Right lung (tissue), 5 donors: ENCODE measurements around the gene NPAS3. TPM values are rescaled to one million over a fixed set of nuclear protein-coding genes. Genes with fewer than 3 reads are reported as not detected.

ENCODE experiments used
- DNase-seq, 2 donors: peaks; one replicate each; pipeline ENCODE4 v3.0.0-alpha.2; 2013
- polyA plus RNA-seq, 5 donors: library from polyadenylated mRNA; unstranded; fragments of 120-200 nt; gene quantifications; one replicate each; pipeline versions ENCODE4 v1.2.1 to v1.2.3, GENCODE V29; 2013; ENCODE audit warnings: inconsistent platforms in 1 of 5, low replicate concordance in 1 of 5; ENCODE audit not compliant: insufficient read length in 5 of 5, insufficient read depth in 1 of 5

NPAS3 gene
- polyA plus RNA-seq, 5 donors: 0.56 to 0.77 (median 0.69) TPM

DNA sequence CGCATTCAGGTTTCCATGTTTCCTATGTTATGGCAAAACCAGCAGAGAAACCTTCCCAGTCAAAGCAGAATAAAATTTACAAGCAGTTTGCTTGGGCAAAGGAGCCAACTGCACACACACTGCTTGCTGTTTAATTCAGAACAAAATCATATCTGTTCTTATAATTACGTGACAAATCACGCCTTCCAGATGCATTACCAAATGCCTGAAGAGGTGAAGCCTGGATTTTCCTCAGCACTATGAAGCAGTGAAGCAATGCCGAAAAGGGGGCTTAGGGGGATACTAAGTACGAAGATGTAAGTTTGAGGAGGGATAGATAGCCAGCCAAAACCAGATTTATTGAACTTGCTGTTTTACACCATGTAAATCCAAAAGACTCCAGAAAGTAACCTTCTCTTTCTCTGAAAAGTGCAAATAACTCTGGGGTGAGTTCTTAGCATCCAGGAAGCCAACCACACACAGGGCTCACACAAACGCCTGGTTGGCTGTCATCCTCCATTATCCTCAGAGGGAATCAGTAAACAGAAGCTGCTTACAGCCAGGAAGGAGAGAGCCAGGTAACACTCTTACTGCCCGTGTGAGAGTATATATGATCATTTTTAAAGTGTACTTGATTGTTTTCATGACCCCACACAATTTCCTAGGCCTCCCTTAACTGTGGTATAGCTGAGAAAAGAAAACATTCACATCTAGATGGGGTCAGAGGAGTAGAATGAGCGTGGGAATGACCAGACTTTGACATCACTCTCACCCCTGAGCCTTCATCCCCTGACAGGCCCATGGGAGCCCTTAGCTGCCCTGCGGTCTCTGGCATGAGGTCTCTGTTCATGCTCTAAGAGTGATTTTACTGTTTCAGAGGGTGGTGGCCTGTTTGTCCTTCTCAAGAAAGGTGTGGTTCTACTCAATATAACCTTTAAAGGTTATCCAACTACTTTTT, 569.7 kb downstream of the NPAS3 start:
- DNase-seq: no peak

GRCh38 chr14:33509454-33509853, 570.8 kb downstream of the NPAS3 start:
- no peak for DNase-seq

GRCh38 chr14:33510063-33510481, 571.4 kb downstream of the NPAS3 start:
- no peak for DNase-seq

GRCh38 chr14:33510991-33511390, 572.3 kb downstream of the NPAS3 start:
- DNase-seq: no peak

DNA sequence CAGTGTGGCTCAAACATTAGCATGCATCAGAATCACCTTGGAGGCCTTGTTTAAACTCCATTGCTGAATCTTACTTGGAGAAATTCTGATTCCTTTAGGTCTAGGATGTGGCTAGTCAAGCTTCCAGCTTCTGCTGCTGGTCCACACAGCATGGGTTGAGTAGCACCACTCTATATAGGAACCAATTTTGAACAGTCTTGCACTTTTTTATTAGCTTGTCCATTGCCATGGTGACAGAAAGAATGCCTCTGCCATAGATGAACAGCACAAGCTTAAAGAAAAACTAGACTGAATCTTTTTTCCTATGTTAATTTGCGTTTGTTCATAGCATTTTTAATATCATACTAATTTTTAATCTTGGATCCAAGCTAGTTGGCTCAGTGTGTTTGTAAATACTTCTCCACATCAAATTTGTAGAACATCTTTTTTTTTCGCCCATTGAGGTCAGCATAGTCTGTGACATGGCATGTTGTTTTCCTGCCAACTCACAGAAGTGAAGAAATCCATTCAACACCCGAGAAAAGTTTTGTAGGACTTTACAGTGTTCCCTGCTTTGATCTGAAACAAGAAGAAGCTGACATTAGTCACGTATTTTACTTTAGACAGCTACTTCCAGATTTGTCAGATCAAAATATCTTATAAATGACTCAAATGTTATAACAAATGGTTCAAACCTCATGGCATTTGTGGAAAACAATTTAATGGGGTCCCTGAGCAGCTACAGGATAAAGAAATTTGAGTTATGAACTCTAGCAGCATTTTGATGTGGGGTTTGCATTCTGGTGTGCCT, 573.4 kb downstream of the NPAS3 start:
- DNase-seq: peak; percentile 15 to 36

DNA sequence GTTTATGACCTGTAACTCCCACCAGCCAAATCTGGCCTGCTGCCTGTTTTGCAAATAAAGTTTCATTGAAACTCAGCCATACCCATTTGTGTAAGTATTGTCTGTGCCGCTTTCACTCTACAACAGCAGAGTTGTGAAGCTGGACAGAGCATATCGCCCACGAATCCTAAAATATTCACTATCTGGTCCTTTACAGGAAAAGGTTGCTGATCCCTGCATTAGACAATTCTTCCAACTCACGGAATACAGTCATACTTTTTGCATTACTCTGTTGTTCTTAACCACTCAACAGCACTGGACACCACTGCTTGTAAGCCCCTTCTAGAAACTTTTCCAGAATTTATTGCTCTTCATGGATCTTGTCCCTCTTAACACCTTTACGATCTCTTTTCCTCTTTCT, 576.8 kb downstream of the NPAS3 start:
- no peak for DNase-seq

- DNase-seq: no peak
These were observed 577.2 kb downstream of the NPAS3 start for GRCh38 chr14:33515899-33516298.

DNA sequence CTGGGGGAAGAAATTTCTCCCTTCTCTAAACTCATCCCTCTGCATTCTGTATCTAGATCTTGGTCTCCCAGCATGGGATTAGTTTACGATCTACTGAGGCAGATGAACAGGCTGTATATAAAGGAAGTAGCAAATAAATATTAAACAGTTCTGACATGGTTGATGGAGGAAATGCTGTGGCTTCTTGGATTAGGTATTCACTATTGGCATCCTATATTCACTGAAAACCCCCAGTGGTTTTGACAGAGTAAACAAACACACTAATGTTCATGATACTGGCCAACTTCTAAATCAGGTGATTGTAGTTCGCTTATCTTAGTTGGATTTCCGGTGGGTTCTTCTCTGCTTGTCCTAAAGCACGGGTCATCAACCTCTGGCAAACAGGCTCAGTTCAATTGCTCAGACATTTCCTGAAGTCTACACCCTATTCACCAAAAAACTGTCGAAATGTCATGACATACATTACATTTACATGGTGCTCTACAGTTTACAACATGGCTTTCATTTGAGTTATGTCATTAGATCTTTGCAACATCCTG, 578.3 kb downstream of the NPAS3 start:
- no peak for DNase-seq

- no peak for DNase-seq
These were observed 582.5 kb downstream of the NPAS3 start for GRCh38 chr14:33521192-33521591.

- no peak for DNase-seq
These were observed 585.6 kb downstream of the NPAS3 start for GRCh38 chr14:33524244-33524643.

DNA sequence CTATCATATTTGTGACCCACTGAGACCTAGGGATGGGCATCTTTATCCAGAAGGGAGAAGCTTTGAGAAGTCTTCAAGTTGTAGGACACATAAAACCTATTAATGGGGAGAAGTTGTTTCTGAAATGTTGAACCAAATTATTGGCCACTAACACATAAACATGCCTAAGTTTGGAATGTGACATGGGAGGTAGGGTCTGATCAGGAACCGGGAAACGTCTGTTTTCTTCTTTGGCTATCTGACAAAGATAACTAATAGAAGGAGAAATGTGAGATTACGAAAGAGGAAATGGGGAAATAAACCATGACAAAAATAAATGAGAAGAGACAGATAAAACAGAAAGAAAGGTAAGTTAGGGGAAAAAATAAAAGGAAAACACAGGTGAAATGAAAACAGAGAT, 586.9 kb downstream of the NPAS3 start:
- no peak for DNase-seq

- DNase-seq: no peak
These were observed 588.5 kb downstream of the NPAS3 start for GRCh38 chr14:33527023-33527634.

GRCh38 chr14:33528655-33529054, 590.0 kb downstream of the NPAS3 start:
- no peak for DNase-seq

DNA sequence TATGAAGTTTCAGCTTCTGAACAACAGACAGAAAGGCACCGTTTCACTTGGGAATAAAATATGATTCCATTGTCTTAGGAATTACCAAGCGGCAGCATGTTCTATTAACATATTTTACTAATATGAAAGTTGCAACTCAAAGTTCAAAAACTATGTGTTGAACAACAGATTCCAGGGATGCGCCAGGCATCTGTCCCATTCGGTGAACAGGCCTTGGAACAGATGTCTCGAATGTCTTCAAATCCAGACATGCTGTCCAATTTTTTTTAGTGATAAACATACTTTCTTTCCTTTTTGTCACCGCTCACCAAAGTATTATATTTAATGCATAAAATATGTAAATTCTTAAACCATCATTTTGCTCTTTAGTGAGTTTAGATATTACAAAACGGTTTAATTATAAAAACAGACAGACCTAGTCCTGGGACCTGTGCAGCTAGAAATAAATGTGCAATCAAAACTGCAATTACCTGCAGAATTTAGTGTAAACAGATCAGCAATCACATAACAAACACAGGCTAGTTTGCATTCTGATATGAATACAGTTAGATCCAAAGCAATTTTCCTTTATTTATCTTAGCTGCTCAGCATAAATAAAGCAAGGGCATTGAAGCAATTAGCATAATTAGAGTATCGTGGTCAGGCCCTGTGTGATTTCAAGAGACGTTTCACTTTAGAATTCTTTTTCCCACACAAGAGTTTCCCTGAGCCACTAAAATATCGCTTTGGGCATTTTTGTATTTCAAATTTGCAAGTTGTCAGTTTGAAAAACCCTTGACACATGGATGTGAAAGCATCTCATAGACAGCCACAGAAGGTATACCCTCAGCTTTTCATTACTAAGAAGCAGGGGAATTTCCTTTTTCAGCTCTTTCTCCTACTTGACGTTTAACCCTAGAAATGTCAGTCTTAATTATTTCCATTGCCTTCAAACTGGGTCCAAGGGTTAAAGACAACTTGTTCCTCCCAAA, 591.4 kb downstream of the NPAS3 start:
- DNase-seq: no peak

DNA sequence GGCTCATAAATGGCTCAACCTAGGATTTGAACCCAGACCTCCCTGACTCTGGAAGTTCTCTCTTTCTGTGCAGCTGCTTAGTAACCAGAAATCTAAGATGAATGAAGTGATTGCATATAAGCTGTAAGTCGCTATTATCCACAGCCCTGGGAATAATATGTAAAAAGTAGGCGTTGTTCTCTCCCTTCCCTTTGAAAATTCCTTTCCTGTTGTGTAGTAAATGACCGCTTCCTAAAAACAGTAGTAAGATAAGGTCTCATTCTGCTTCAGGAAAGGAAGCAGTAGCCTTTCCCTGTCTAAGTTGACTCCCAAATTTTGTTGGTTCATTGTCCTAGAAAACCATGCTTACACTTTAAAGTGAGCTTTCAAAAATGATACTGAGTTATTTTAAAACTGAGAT, 593.9 kb downstream of the NPAS3 start:
- DNase-seq: no peak

- DNase-seq: no peak
These were observed 595.4 kb downstream of the NPAS3 start for GRCh38 chr14:33534104-33534503.

DNA sequence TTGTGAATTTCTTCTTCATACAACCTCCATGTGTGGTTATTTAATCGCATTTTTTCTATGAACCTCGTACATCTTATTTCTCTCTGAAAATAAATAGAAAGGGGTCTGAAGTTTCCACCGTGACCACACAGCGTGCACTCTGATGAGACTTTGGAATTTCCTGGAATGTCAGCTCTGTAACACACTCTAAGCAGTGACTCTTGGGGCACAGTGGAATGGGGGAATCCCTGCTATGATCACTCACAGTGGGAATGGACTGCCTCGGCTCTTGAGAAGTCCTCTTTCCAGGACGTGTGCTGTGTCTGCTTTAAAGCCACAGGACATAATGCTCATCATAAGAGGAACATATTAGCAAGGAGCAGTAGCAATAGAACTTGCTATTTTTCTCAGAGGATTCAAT, 596.0 kb downstream of the NPAS3 start:
- no peak for DNase-seq

DNA sequence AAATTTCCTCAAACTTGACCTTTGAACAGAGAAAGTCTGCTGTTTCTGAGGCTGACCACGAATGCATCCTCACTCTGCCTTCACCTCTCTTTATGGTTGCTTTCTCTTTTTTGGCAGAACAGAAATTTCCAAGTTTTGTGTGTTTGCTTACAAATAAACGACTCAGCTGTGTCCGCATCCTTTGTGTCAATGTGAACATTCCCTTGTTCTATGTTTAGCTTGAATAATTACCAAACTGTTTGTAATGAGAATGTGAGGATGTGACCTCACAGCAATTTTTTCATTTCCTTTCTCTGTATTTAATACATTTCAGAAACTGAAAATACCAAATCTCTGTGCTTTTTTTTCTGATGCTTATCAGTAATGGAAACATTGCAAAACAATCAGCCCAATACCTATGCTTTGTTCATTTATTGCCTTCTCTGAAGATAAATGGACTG, 601.3 kb downstream of the NPAS3 start:
- DNase-seq: no peak

- no peak for DNase-seq
These were observed 602.5 kb downstream of the NPAS3 start for GRCh38 chr14:33541171-33541570.

GRCh38 chr14:33542338-33543287, 603.9 kb downstream of the NPAS3 start:
- no peak for DNase-seq
